Fibroblast of skin of right biceps (primary cell): ENCODE results near the gene RGPD6.
"Not testable (repeated sequence)": the region's sequence is repeated elsewhere in the genome, so short reads cannot be mapped to it uniquely, and the experiment has no call there.

Source experiments
- DNase-seq: peaks from one replicate; pipeline ENCODE4 v3.0.0-alpha.2; 2013

The RGPD6 gene

DNA sequence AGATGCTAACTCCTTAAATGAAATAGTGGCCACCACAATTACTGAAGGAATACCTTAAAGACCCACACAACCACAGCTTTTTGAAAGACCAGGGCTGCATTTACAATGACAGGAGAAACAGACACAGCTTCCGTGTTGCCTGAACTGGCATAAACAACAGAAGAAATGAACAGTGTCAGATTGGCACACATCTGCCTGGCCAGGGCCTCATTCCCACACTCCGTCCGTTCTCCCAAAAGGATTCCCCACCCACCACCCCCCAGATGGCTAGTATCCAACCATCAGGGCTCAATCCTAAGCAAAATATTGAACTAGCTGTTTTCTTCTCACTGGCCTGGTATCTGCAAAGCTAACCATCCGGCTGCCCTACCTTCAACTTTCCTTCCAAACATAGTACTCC lies 96.9 kb downstream of the RGPD6 start:
- DNase-seq: not testable (repeated sequence)

DNA sequence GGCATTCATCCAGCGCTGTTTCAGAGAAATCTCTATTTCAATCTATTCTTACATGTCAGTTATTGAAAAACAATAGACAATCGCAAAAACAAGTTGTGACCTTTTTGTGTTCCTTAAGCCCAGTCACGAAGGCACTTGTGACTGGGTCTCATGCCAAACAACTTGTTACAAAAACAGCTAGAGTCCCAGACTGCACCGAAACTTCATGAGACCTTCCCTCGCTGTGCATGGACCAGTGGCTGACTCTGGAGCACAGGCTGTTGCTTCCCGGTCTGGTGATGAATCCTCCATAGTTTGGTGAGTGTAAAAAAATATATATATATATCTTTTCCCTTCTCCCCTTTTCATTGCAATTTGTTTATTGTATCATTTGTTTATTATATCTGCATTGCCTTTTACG lies 99.7 kb downstream of the RGPD6 start:
- not testable (repeated sequence) for DNase-seq

DNA sequence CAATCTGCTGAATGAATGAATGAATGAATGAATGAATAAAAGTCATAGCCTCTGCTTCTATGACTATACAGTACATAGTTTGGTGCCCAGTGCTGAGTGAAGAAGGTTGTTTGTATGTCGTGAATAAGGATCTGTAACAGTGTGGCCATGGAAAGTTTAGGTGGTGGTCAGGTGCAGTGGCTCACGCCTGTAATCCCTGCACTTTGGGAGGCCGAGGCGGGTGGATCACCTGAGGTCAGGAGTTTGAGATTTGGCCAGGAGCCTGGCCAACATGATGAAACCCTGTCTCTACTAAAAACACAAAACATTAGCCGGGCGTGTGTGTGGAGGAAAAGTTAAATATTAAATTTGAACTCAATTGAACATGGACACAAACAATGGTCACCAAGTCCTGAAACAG lies 100.1 kb downstream of the RGPD6 start:
- not testable (repeated sequence) for DNase-seq

DNA sequence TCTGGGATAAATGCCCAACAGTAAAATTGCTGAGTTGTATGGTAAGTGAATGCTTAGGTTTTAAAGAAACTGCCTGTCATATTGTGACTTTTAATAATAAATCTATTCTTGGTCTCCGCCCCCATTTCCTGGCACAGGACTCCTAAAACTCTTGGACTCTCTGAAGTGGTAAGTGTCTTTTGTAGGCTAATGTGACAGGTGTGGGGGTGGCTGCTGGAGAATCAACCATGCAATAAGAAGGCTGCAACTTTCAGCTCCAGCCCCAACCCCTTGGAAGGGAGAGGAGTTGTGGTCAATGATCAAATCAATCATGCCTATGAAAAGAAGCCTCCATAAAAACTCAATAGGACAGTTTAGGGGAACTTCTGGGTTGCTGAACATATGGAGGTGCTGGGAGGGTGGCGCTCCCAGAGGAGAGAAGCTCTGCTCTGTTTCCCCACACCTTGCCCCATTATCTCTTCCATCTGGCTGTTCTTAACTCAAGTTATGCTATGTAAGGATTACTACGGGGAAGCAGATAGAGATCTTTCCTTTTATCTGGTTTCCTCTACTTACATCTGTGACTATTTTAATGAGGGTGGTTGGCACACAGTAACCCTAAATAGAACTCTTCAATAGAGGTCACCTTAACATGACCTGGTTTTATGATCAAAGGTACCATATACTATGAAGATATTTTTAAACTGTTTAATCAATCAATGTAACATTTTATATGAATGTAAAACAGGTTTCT lies 101.2 kb downstream of the RGPD6 start:
- not testable (repeated sequence) for DNase-seq

DNA sequence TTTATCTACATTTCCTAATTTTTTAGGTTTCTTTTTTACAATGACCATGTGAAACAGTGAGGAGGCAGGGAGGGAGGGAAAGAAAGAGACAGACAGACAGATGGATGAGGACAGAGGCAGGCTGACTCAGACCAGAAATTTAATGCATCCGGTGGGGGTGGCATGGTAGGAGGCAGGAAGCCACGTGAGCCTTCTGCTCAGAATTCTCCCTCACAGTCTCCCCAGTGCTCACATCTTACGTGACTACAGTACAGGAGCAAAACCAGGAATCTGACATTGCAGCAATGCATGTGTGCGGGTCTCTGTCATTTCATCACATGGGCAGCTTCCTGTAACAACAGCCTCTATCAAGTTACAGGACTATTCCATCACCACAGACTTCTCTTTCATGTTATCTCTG lies 102.1 kb downstream of the RGPD6 start:
- not testable (repeated sequence) for DNase-seq

DNA sequence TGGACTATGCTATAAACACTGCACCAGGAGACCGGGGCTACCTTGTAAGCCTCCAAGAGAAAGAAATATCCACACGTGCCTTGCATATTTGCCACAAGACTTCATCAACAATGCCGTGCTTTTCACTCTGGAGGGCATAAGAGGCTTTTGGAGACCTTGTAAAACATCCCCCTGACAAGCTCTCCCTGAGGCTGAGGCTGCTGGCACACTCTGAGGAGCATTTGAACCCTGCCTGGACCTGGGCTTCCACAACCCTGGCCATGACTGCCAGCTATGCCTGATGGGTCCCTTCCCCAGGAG lies 104.0 kb downstream of the RGPD6 start:
- DNase-seq: not testable (repeated sequence)

DNA sequence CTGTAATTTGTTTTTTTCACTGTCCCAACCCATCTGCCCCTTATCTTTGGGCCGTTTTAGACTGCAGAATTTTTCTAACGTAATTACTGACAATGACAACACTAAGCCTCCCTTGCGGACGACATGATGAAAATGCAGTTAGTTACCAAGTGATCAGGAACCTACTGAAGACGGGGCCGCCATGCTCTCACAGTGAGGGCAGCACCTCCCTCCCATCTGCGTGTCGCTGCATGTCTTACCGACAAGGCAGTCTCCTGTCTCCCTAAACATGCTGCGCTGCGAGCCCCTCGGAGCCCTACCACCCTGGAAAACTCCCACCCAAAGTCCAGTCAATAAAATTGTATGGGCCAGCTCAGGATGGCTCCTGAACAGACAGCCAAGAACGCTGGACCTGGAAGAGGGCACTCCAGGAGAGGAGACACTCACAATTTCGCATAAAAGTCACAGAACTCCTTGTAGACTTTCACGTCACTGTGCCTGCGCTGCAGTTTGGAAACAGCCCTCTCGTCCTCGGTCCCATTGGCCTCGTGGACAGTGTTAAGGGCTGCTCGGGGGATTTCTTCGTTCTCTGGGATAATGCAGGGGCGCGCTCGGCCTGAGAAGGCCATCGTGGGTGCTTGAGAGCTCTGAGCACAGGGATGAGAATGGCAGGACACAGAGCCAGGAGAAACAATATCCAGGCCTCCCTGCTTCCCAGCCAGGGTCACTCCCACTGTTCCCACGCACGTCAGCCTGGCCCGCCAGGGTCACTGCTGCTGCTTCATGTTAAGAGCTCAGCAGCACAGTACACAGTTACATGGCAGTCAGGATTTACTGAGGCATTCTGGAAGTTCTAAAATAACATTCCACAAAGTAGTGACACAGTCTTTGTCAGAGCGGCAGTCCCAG lies 104.6 kb downstream of the RGPD6 start, which contains the start of gene LIMS4:
LIMS4 (minus strand) TSS at position 646 of the 888 bp plus-strand sequence; CDS start at position 608, 38 bp downstream.
- not testable (repeated sequence) for DNase-seq

DNA sequence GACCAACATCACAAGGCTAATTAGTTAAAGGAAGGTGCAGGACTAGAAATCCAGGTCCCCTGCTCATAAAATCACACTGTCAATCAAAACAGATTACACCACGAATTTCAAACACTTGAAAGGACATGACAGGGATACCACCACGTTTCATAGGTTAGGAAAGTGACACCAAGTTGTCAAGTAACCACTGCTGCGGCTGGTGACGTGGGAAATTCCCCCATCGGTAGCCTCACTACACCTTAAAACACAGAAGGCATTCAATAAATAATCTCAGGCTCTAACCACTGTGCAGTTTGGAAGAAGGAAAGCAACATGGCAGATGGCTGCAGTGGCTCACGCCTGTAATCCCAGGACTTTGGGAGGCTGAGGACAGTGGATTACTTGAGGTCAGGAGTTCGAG lies 108.1 kb downstream of the RGPD6 start:
- DNase-seq: not testable (repeated sequence)

DNA sequence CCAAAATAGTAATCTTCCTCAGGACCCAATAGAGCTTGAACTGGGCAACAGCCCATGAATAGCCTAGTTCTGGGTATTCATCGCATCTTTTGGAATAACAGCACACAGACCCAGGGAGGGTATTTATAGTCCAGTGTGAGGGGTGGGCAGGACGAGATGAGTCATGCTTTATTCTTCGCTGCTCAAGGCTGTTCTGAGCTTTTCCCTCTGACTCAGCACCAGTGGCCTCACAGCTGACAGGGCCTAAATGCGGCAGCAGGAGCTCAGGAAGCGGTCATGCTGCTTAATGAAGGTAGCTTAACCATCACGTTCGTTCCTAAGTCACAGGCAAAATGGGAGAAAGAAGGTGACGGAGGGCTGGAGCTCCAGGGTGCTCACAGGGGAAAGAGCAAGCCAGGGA lies 111.7 kb downstream of the RGPD6 start:
- DNase-seq: not testable (repeated sequence)
